GM10248 (cell line): ENCODE results near the gene SREBF1.

Source experiments
- CTCF ChIA-PET: fragments of 300-600 bp; sonication (Branson Sonifier 250); formaldehyde crosslinking; extraction: SDS; loops from one replicate; lab custom pipeline; 2021; ENCODE audit warnings: antibody characterized with exemption; lab: Yijun Ruan, JAX
- POLR2A ChIA-PET: fragments of 350-650 bp; sonication (Branson Sonifier 250); formaldehyde crosslinking; extraction: SDS; loops from one replicate; lab custom pipeline; 2020; ENCODE audit warnings: antibody characterized with exemption; lab: Yijun Ruan, JAX
- DNase-seq: peaks from one replicate; pipeline ENCODE4 v3.0.0; 2012; ENCODE audit errors: extremely low spot score
- TF ChIP-seq, protein P1 (sequence below): IDR thresholded peaks from 2 replicates; pipeline ENCODE4 v1.5.1; 2012; ENCODE audit warnings: mild to moderate bottlenecking, low read depth; ENCODE audit errors: extremely low read depth, missing control alignments, control extremely low read depth

SREBF1 gene

DNA sequence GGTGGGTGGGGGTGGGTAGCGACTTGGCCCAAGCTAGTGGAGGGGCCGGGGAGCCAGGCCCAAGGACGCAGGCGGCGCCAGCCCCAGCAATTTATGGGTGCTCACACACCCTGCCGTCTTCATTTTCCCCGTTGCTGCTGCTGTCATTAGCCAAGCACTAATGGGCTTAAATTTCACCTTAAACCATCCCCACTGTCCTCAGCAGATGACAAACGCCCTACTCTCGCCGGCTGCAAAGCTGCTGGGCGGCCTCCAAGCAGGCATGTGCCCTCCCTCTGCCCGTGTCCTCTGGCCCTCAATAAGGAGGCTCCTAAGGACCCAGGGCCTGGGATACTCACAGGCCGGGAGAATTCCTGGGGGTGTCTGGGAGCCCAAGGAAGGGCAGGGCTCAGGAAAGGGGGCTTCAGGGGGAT is 66.1 kb downstream of the SREBF1 start:
- ChIA-PET POLR2A (no interaction called here), CTCF (interaction anchor here (1.0 to 1.4 kb wide), 3 partner anchors 9 to 149 kb away, joined by 3 read pairs; no protein-coding TSS in a partner anchor)
- TF ChIP-seq, protein P1, sequence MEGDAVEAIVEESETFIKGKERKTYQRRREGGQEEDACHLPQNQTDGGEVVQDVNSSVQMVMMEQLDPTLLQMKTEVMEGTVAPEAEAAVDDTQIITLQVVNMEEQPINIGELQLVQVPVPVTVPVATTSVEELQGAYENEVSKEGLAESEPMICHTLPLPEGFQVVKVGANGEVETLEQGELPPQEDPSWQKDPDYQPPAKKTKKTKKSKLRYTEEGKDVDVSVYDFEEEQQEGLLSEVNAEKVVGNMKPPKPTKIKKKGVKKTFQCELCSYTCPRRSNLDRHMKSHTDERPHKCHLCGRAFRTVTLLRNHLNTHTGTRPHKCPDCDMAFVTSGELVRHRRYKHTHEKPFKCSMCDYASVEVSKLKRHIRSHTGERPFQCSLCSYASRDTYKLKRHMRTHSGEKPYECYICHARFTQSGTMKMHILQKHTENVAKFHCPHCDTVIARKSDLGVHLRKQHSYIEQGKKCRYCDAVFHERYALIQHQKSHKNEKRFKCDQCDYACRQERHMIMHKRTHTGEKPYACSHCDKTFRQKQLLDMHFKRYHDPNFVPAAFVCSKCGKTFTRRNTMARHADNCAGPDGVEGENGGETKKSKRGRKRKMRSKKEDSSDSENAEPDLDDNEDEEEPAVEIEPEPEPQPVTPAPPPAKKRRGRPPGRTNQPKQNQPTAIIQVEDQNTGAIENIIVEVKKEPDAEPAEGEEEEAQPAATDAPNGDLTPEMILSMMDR, result no peak
- no peak for DNase-seq

GRCh38 chr17:17769869-17770631 is 66.7 kb downstream of the SREBF1 start:
- ChIA-PET CTCF (interaction anchor here (1.4 kb wide), 2 partner anchors 9 to 149 kb away, joined by 3 read pairs; no protein-coding TSS in a partner anchor), POLR2A (no interaction called here)
- TF ChIP-seq, protein P1, result no peak
- no peak for DNase-seq

DNA sequence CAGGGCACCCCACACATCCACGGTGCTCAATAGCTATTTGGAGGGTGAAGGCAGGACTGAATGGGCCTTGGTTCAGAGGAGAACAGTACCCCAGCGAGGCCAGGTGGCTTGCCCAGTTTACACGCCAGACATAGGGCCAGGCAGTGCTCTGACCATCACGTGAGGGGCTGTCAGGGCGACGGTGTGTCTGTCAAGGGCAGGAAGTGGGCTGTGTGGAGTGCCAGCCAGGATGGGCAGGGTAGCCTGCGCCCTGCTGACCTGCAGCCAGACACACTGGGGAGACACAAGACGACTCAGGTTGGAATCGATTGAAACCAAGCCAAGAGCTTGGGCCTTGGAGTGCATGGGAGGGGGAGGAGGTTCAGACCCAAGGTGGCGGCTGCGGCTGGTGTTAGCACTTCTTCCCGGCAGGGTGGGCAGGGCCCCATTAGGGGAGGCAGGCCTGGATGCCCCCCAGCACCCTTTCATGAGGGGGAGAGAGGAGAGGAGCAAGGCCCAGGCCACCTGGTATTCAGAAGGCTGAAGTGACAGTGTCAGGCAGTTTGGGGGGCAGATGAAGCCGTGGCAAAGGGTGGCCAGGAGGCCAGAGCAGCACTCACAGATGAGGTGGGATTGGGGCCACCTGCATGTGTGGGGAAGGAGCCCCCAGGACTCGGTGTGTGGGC is 68.2 kb downstream of the SREBF1 start:
- TF ChIP-seq, protein P1, result no peak
- POLR2A ChIA-PET, result no interaction called here
- CTCF ChIA-PET, result no interaction called here
- DNase-seq, result no peak

DNA sequence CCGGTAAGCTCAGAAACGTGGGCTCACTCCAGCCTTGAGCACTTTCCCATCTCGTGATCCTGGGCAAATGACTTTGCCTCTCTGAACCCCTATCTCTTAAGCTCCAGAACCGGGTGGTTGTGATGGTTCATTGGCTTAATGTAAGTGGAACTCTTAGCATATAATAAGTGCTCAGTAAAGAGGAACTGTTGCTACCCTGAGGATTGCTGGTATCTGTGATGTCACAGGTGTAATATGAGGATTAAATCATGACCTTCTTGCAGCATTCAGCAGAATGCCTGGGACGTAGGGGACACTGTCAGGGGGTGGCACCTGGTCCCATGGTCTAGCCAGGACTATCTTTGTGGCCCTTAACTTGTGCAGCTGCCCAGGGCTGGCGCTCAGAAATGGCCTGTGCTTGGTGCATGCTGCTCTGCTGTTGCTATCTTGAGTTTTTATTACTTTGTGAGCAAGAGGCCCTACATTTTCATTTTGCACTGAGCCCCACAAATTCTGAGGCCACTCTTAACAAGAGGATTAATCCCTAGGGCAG is 68.8 kb downstream of the SREBF1 start:
- ChIA-PET POLR2A (no interaction called here), CTCF (no interaction called here)
- TF ChIP-seq, protein P1, result no peak
- DNase-seq, result no peak

DNA sequence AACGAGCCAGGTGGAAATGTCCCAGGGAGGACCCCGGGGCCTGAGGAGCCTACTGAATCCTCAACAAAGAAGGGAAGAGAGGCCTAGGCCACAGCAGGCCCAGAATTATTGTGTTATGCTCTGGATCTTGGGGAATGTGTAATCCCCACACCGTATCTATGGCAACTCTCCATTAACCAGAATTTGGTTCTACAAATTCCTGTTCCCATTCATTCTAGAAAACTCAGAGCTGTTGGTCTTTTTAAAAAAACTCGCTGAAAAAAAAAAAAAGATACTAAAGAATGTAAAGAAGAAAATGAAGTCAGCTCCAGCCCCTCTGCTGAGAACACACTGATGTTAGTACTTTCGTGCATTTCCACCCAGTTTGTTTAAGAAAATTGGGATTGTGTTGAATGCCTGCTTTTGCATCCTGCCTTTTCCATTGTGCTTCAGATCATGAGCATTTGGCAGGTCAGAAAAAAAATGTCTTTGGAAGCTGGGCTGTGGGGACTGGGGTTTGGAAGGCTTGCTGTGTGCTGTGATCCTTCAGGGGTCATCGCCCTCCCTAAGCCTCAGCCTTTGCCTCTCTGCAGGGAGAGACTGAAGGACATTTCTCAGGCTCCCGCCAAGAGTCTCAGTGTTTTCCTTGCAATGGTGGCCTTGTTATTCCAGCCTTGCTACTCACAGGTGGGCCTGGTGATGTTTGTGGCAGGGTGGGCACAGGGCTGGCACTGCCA is 69.5 kb downstream of the SREBF1 start:
- TF ChIP-seq, protein P1, result no peak
- ChIA-PET CTCF (no interaction called here), POLR2A (no interaction called here)
- DNase-seq, result no peak

GRCh38 chr17:17766744-17767120 is 70.1 kb downstream of the SREBF1 start:
- TF ChIP-seq, protein P1, result no peak
- CTCF ChIA-PET, result interaction anchor here (1.0 kb wide), 1 partner anchor 22 kb away, joined by 3 read pairs; no protein-coding TSS in a partner anchor
- POLR2A ChIA-PET, result interaction anchor here (0.5 kb wide), 1 partner anchor 267 kb away, joined by 3 read pairs; no protein-coding TSS in a partner anchor
- no peak for DNase-seq
